ENCODE data around the gene MAML3.

GRCh38 chr4:139774759-139775487, 379.1 kb downstream of the MAML3 start:
- TF ChIP-seq POLR2AphosphoS5 (IDR thresholded peaks at IDR 0.05; ENCODE audit: low read depth, low read length) (no peak), POLR2A (IDR thresholded peaks at IDR 0.05; ENCODE audit: low read depth, low read length) (no peak), TAF1 (IDR thresholded peaks at IDR 0.05; ENCODE audit: low read depth, low read length) (no peak), PAX5 (IDR thresholded peaks at IDR 0.05; ENCODE audit: insufficient read depth, low read length, severe bottlenecking) (no peak), SPI1 (IDR thresholded peaks at IDR 0.05; ENCODE audit: low read depth, low read length) (no peak)

All from GM12891 (cell line).